Nephron progenitor cell (in vitro differentiated cells): ENCODE measurements around the gene ITSN1.

ENCODE experiments used
- DNase-seq: peaks from one replicate; pipeline ENCODE4 v3.0.0; 2021
- H3K27ac Mint-ChIP-seq: 2 replicates; pipeline ENCODE4 v1.8.0; 2021; ENCODE audit warnings: mild to moderate bottlenecking, moderate library complexity, mixed read lengths
- H3K27me3 Mint-ChIP-seq: 2 replicates; pipeline ENCODE4 v1.8.0; 2021; ENCODE audit warnings: mild to moderate bottlenecking, low read depth, mixed read lengths; ENCODE audit not compliant: poor library complexity
- H3K36me3 Mint-ChIP-seq: 2 replicates; pipeline ENCODE4 v1.8.0; 2021; ENCODE audit warnings: low read depth, mixed read lengths
- H3K4me1 Mint-ChIP-seq: 2 replicates; pipeline ENCODE4 v1.8.0; 2021; ENCODE audit warnings: mixed read lengths
- H3K4me3 Mint-ChIP-seq: 2 replicates; pipeline ENCODE4 v1.8.0; 2021; ENCODE audit warnings: mild to moderate bottlenecking, moderate library complexity, mixed read lengths
- H3K9me3 Mint-ChIP-seq: 2 replicates; pipeline ENCODE4 v1.8.0; 2021; ENCODE audit warnings: mild to moderate bottlenecking, moderate library complexity, mixed read lengths
- CTCF ChIP-seq: fragments of 200-600 bp; sonication (generic); IDR thresholded peaks from 2 replicates; pipeline ENCODE4 v1.5.0; 2021; ENCODE audit warnings: antibody characterized with exemption

Gene ITSN1

DNA sequence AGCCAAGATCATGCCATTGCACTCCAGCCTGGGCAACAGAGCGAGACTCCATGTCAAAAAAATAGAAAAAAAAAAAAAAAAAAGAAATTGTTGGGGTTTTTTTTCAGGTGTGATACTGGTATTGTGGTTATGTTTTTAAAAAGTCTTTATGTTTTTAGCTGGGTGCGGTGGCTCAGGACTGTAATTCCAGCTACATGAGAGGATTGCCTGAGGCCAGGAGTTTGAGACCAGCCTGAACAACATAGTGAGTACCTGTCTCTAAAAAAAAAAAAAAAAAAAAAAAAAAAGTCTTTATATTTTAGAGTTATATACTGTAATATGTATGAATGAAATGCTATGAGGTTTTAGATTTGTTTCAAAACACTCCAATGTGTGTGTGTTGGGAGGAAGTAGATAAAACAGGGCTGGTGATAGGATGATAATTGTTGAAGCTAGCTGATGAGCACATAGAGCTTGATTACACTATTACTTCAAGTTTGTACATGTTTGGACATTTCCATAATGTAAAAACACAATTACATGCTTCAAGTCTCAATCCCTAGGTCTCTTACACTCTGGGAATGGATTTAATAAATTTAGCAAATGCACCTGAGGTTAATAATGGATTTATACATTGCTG is 303.5 kb downstream of the ITSN1 start:
- no peak for TF ChIP-seq CTCF
- Mint-ChIP-seq H3K9me3 (peaks cover 21% of the 10 kb centered on the region), H3K27ac (no peak overlapping the region), H3K27me3 (peaks cover 8% of the 10 kb centered on the region), H3K36me3 (peaks cover 45% of the 10 kb centered on the region), H3K4me1 (peaks cover 42% of the 10 kb centered on the region), H3K4me3 (no peak overlapping the region)
- DNase-seq: no peak

- DNase-seq: peak; percentile 32
- Mint-ChIP-seq H3K36me3 (peaks cover 45% of the 10 kb centered on the region), H3K9me3 (peaks cover 17% of the 10 kb centered on the region), H3K27ac (peak overlapping the region; percentile 98), H3K4me1 (peaks cover 43% of the 10 kb centered on the region), H3K27me3 (peaks cover 2% of the 10 kb centered on the region), H3K4me3 (peak overlapping the region; percentile 64)
- TF ChIP-seq CTCF: no peak
Measured at GRCh38 chr21:33947451-33948095, 305.3 kb downstream of the ITSN1 start.

- Mint-ChIP-seq H3K4me1 (peaks cover 43% of the 10 kb centered on the region), H3K36me3 (peaks cover 47% of the 10 kb centered on the region), H3K27me3 (peaks cover 2% of the 10 kb centered on the region), H3K4me3 (peak overlapping the region; percentile 64), H3K9me3 (peaks cover 17% of the 10 kb centered on the region), H3K27ac (peak overlapping the region; percentile 98)
- DNase-seq: peak; percentile 59
- no peak for TF ChIP-seq CTCF
Measured at GRCh38 chr21:33948096-33948950, 306.0 kb downstream of the ITSN1 start.

GRCh38 chr21:33948951-33949444 is 306.7 kb downstream of the ITSN1 start:
- Mint-ChIP-seq H3K36me3 (peaks cover 42% of the 10 kb centered on the region), H3K4me1 (peaks cover 43% of the 10 kb centered on the region), H3K27ac (peak overlapping the region; percentile 57), H3K9me3 (peaks cover 13% of the 10 kb centered on the region), H3K4me3 (no peak overlapping the region), H3K27me3 (peaks cover 2% of the 10 kb centered on the region)
- no peak for TF ChIP-seq CTCF
- DNase-seq: no peak
